Breast epithelium (tissue), 3 donors: ENCODE measurements around the gene HSPB7.

Experiments
- POLR2A ChIP-seq: fragments of 450-650 bp; IDR thresholded peaks from one replicate; pipeline ENCODE4 v1.6.1; 2016; ENCODE audit warnings: antibody characterized with exemption, mild to moderate bottlenecking, moderate library complexity
- TF ChIP-seq, protein P1 (sequence below), 3 donors: fragments of 450-650 bp; IDR thresholded peaks; one replicate each; pipeline ENCODE4 v1.5.1; 2016 to 2017; ENCODE audit warnings: antibody characterized with exemption in 3 of 3, mild to moderate bottlenecking in 3 of 3, moderate library complexity in 3 of 3

DNA sequence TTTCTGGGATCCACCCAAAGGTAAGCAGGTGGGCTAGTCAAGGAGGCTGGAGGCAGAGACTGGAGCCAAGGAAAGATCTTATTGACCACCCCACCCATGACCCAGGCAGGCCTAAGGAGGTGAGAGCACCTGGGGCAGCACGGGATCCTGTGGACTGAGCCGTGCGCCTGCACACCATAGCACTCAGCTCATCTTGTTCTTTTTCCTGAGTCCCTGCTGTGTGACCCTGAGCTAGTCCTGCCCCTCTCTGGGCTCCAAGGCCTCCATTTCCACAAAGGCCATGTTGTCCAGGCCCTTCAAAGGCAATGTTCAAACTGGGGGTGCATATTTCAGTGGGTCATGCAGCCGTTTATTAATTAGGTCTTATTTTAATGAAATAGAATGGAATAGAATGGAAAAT is 48.4 kb upstream of the HSPB7 start:
- TF ChIP-seq POLR2A, result no peak
- TF ChIP-seq, protein P1, sequence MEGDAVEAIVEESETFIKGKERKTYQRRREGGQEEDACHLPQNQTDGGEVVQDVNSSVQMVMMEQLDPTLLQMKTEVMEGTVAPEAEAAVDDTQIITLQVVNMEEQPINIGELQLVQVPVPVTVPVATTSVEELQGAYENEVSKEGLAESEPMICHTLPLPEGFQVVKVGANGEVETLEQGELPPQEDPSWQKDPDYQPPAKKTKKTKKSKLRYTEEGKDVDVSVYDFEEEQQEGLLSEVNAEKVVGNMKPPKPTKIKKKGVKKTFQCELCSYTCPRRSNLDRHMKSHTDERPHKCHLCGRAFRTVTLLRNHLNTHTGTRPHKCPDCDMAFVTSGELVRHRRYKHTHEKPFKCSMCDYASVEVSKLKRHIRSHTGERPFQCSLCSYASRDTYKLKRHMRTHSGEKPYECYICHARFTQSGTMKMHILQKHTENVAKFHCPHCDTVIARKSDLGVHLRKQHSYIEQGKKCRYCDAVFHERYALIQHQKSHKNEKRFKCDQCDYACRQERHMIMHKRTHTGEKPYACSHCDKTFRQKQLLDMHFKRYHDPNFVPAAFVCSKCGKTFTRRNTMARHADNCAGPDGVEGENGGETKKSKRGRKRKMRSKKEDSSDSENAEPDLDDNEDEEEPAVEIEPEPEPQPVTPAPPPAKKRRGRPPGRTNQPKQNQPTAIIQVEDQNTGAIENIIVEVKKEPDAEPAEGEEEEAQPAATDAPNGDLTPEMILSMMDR (IDR thresholded peaks at IDR 0.05), result no peak
